ENCODE measurements around the gene NCOA5.

DNA sequence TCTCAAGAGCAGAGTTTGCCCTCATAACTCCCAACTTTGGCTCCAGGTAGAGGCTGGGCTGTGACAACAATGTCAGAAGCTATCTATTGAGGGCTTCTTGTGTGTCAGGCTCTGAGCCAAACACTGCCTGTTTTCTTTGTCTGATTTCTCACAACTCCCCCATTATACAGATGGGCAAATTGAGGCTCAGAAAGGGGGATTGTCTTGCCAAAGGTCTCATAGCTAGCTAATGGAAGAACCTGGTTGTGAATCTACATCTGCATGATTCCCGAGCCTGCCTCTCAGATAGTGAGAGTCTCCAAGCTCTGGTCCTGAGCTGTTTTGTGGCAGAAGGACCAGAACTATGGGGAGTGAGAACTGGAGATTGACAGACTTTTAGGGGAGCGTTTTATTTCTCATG, 29.8 kb upstream of the NCOA5 start:
- TF ChIP-seq, protein P1, sequence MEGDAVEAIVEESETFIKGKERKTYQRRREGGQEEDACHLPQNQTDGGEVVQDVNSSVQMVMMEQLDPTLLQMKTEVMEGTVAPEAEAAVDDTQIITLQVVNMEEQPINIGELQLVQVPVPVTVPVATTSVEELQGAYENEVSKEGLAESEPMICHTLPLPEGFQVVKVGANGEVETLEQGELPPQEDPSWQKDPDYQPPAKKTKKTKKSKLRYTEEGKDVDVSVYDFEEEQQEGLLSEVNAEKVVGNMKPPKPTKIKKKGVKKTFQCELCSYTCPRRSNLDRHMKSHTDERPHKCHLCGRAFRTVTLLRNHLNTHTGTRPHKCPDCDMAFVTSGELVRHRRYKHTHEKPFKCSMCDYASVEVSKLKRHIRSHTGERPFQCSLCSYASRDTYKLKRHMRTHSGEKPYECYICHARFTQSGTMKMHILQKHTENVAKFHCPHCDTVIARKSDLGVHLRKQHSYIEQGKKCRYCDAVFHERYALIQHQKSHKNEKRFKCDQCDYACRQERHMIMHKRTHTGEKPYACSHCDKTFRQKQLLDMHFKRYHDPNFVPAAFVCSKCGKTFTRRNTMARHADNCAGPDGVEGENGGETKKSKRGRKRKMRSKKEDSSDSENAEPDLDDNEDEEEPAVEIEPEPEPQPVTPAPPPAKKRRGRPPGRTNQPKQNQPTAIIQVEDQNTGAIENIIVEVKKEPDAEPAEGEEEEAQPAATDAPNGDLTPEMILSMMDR (conservative IDR thresholded peaks at IDR 0.05; ENCODE audit: low read depth in 2 of 2), result no peak
- TF ChIP-seq REST (IDR thresholded peaks at IDR 0.05; ENCODE audit: unreplicated experiment) (no peak), POLR2AphosphoS5 (IDR thresholded peaks at IDR 0.05; ENCODE audit: low read depth) (no peak)
